Cardiac fibroblast (primary cell): ENCODE measurements around the gene NSUN7.

Experiments
- DNase-seq, 2 donors: peaks; one replicate each; pipeline versions ENCODE4 v3.0.0 to v3.0.0-alpha.2; 2010; ENCODE audit warnings: low read depth in 2 of 2
- H3K4me3 ChIP-seq, 2 donors: replicated peaks in 1 of 2; 1 replicate in 1 of 2; 2 replicates in 1 of 2; pipeline ENCODE4 v1.5.1; 2011; ENCODE audit warnings: low read depth in 2 of 2, low read length in 2 of 2, mild to moderate bottlenecking in 2 of 2, moderate library complexity in 1 of 2
- CTCF ChIP-seq: IDR thresholded peaks from one replicate; pipeline ENCODE4 v1.5.1; 2011; ENCODE audit warnings: low read depth, mild to moderate bottlenecking, low read length, inconsistent platforms

NSUN7 gene

GRCh38 chr4:40825014-40825838 lies 75.5 kb downstream of the NSUN7 start:
- H3K4me3 ChIP-seq = no peak overlapping the region
- no peak for TF ChIP-seq CTCF
- no peak for DNase-seq

GRCh38 chr4:40826821-40827220 lies 77.1 kb downstream of the NSUN7 start:
- H3K4me3 ChIP-seq = no peak overlapping the region
- DNase-seq = no peak
- no peak for TF ChIP-seq CTCF

- no peak for TF ChIP-seq CTCF
- H3K4me3 ChIP-seq = no peak overlapping the region
- DNase-seq = no peak
These were observed 78.0 kb downstream of the NSUN7 start for GRCh38 chr4:40827758-40828157.

GRCh38 chr4:40828661-40829060 lies 78.9 kb downstream of the NSUN7 start:
- no peak for DNase-seq
- TF ChIP-seq CTCF = no peak
- H3K4me3 ChIP-seq = no peak overlapping the region

- no peak overlapping the region for H3K4me3 ChIP-seq
- no peak for DNase-seq
- no peak for TF ChIP-seq CTCF
These were observed 79.8 kb downstream of the NSUN7 start for GRCh38 chr4:40829586-40829985.

- TF ChIP-seq CTCF = no peak
- H3K4me3 ChIP-seq = no peak overlapping the region
These were observed 81.6 kb downstream of the NSUN7 start for GRCh38 chr4:40831146-40831907.

More at GRCh38 chr4:40831146-40831907, 81.6 kb downstream of the NSUN7 start:
- no peak for DNase-seq
